HG03103 (cell line): ENCODE measurements around the gene ZC3H12D.

Source experiments
- ATAC-seq: cut with Tn5 transposase; IDR thresholded peaks from one replicate; pipeline ENCODE4 v1.9.1; 2021; ENCODE audit warnings: low read depth; ENCODE audit not compliant: unreplicated experiment

Gene ZC3H12D

DNA sequence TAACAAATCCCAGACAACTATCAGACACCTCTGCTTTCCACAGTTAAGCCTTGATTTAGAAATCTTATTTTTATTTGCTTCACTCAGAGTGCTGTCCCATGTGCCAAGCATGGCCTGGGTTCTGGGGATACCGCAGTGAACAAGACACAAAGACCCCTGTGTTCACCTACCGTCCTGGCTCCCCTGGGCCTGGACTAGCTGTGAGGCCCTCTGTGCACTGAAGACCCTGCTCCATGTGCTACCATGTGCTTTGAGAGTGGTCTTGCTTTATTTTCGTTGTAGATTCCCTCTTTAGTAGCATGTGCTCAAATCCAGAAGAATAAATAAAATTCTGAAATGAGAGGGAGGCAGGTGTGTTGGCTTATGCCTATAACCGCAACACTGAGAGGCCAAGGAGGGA, 62.2 kb downstream of the ZC3H12D start:
- ATAC-seq: no peak

- no peak for ATAC-seq
These were observed 63.7 kb downstream of the ZC3H12D start for GRCh38 chr6:149421132-149421531.

- no peak for ATAC-seq
These were observed 65.0 kb downstream of the ZC3H12D start for GRCh38 chr6:149419696-149420404.

- no peak for ATAC-seq
These were observed 70.0 kb downstream of the ZC3H12D start for GRCh38 chr6:149414821-149415220.

DNA sequence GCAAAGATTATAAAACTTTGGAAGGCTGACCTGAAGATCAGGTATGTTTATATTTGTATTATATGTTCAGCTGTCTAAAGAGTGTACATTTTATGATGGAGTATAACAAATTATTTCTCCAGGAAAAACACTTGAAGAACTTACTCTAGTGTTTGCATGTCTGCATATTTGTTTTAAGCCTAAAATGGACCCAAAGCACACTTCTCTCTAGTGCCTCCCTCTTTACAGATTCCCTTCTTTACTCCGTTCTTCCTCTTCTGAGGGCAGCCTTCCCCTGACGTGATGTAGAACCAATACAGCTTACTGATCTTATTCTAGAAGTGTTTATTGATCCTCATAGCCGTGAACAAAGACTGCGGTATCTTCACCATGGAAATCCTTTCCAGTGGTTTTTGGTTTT, 70.8 kb downstream of the ZC3H12D start:
- ATAC-seq: no peak

DNA sequence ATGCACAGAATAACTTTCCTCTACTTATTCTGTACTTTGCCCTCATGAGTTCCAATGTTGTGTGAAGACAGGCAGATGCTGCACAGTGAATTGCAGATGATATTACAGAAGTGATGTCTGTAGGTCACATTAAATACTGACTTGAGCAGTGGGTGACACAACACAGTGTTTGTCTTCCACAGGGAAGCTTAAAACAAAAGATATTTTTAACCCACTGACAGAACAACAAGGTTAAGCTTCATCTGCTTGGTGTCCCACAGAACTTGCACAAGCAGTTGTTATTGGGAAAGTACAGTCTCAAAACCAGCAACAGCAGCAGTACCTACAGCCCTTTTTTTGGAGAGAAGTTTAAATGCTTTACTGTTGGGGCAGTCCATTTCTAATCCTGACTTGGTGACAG, 74.3 kb downstream of the ZC3H12D start:
- no peak for ATAC-seq

- ATAC-seq: no peak
These were observed 75.2 kb downstream of the ZC3H12D start for GRCh38 chr6:149409617-149410016.

DNA sequence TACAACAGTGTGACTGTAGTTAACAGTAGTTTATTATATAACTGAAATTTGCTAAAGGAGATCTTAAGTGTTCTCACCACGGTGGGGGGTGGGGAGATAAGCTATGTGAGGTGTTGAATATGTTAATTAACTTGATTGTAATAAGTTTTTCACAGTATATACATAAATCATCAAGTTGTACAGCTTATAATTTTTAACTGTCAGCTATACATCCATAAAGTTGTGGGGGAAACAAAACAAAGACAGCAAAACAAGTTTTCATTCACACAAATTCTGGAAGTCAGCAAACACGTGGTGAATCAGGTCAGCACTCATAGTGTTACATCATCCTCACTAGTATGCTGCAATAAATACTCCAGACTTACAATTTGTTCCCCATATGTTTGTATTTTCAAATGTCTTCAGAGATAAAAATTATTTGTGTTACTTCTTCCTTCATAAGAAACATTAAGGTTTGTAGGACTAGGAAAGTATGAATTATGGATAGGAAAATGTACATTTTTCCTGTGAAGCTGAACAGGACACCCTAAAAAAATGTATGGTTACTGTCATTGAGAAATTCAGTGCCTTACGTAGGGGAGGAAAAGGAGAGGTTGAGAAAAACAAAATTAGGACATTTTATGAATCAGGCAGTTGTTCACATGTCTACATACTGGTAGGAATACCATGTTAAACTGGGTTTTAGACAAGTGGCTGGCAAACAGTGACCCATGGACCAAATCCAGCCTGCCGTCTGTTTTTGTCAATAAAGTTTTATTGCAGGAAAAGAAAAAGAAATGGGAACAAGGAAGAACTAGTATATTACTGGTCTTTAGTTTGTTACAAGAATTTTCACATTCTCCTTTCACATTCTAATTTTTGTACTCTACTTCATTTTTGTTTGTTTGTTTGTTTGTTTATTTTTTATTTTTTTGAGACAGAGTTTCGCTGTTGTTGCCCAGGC, 78.7 kb downstream of the ZC3H12D start:
- no peak for ATAC-seq

GRCh38 chr6:149403534-149403933, 81.3 kb downstream of the ZC3H12D start:
- no peak for ATAC-seq

DNA sequence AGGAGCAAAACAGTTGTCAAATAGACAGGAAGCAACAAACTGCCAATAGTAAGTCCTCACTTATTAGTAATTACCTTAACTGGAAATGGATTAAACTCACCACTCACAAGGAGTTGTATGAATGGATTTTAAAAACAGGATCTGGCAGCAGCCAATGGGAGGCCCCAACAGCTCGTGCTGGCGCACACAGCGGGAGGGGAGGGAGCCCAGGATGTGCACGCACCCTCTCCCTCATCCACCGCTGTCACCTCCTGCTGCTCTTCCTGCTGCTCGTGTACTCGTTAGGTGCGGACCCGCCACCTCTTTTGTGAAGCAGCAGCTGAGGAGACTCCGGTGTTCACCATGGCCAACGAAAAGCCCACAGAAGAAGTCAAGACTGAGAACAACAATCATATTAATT, 84.8 kb downstream of the ZC3H12D start, which contains the start of gene SUMO4:
SUMO4 (plus strand) TSS at position 213 of the 400 bp plus-strand sequence; CDS start at position 343, 130 bp downstream.
- ATAC-seq: no peak

GRCh38 chr6:149397384-149397783, 87.4 kb downstream of the ZC3H12D start:
- ATAC-seq: no peak
